ENCODE results near the gene PKMYT1.

PKMYT1 gene

GRCh38 chr16:3023415-3023668 is 43.1 kb upstream of the PKMYT1 start:
- Histone ChIP-seq H3K36me3 (ENCODE audit: control insufficient read depth, insufficient read depth, low read length) (peaks cover 25% of the 10 kb centered on the region), H3K4me1 (ENCODE audit: control insufficient read depth, insufficient read depth, low read length) (peaks cover 6% of the 10 kb centered on the region), H3K27me3 (ENCODE audit: control insufficient read depth, insufficient read depth, low read length) (no peaks in the 10 kb centered on the region), H3K9me3 (ENCODE audit: control insufficient read depth, insufficient read depth, low read length) (no peaks in the 10 kb centered on the region), H3K9ac (ENCODE audit: low read depth, low read length) (peak overlapping the region; percentile 87), H3K4me3 (ENCODE audit: low read depth, low read length) (peak overlapping the region; percentile 95)

GRCh38 chr16:3022684-3023414 is 42.6 kb upstream of the PKMYT1 start:
- H3K27me3 ChIP-seq (ENCODE audit: control insufficient read depth, insufficient read depth, low read length) = no peaks in the 10 kb centered on the region
- peak overlapping the region; percentile 87 for H3K9ac ChIP-seq (ENCODE audit: low read depth, low read length)
- peaks cover 25% of the 10 kb centered on the region for H3K36me3 ChIP-seq (ENCODE audit: control insufficient read depth, insufficient read depth, low read length)
- H3K9me3 ChIP-seq (ENCODE audit: control insufficient read depth, insufficient read depth, low read length) = no peaks in the 10 kb centered on the region
- H3K4me1 ChIP-seq (ENCODE audit: control insufficient read depth, insufficient read depth, low read length) = peaks cover 6% of the 10 kb centered on the region
- H3K4me3 ChIP-seq (ENCODE audit: low read depth, low read length) = peak overlapping the region; percentile 95

- H3K27me3 ChIP-seq (ENCODE audit: control insufficient read depth, insufficient read depth, low read length) = no peaks in the 10 kb centered on the region
- peak overlapping the region; percentile 66 for H3K9ac ChIP-seq (ENCODE audit: low read depth, low read length)
- H3K4me1 ChIP-seq (ENCODE audit: control insufficient read depth, insufficient read depth, low read length) = peaks cover 6% of the 10 kb centered on the region
- H3K9me3 ChIP-seq (ENCODE audit: control insufficient read depth, insufficient read depth, low read length) = no peaks in the 10 kb centered on the region
- H3K4me3 ChIP-seq (ENCODE audit: low read depth, low read length) = peak overlapping the region; percentile 95
- peaks cover 22% of the 10 kb centered on the region for H3K36me3 ChIP-seq (ENCODE audit: control insufficient read depth, insufficient read depth, low read length)
Measured at GRCh38 chr16:3022208-3022683, 42.0 kb upstream of the PKMYT1 start.

GRCh38 chr16:3021449-3022207 is 41.4 kb upstream of the PKMYT1 start:
- Histone ChIP-seq H3K9me3 (ENCODE audit: control insufficient read depth, insufficient read depth, low read length) (no peaks in the 10 kb centered on the region), H3K36me3 (ENCODE audit: control insufficient read depth, insufficient read depth, low read length) (peaks cover 16% of the 10 kb centered on the region), H3K27me3 (ENCODE audit: control insufficient read depth, insufficient read depth, low read length) (no peaks in the 10 kb centered on the region), H3K9ac (ENCODE audit: low read depth, low read length) (peak overlapping the region; percentile 66), H3K4me3 (ENCODE audit: low read depth, low read length) (peak overlapping the region; percentile 95), H3K4me1 (ENCODE audit: control insufficient read depth, insufficient read depth, low read length) (peaks cover 6% of the 10 kb centered on the region)

GRCh38 chr16:3020604-3021448 is 40.6 kb upstream of the PKMYT1 start:
- peak overlapping the region; percentile 89 for H3K9ac ChIP-seq (ENCODE audit: low read depth, low read length)
- H3K4me1 ChIP-seq (ENCODE audit: control insufficient read depth, insufficient read depth, low read length) = peaks cover 10% of the 10 kb centered on the region

GRCh38 chr16:3020247-3020603 is 40.0 kb upstream of the PKMYT1 start, which contains the start of gene TNFRSF12A:
TNFRSF12A (plus strand) TSS chr16:3020368; CDS start chr16:3020398, 30 bp downstream.
- peak within 1 kb of the TSS; percentile 89 for H3K9ac ChIP-seq (ENCODE audit: low read depth, low read length)
- peak within 1 kb of the TSS; percentile 95 for H3K4me3 ChIP-seq (ENCODE audit: low read depth, low read length)
- peaks cover 10% of the 10 kb centered on the region for H3K4me1 ChIP-seq (ENCODE audit: control insufficient read depth, insufficient read depth, low read length)
- no peaks in the 10 kb centered on the region for H3K9me3 ChIP-seq (ENCODE audit: control insufficient read depth, insufficient read depth, low read length)
- peaks cover 18% of the 10 kb centered on the region for H3K36me3 ChIP-seq (ENCODE audit: control insufficient read depth, insufficient read depth, low read length)
- no peaks in the 10 kb centered on the region for H3K27me3 ChIP-seq (ENCODE audit: control insufficient read depth, insufficient read depth, low read length)

More at GRCh38 chr16:3020604-3021448, 40.6 kb upstream of the PKMYT1 start:
- Histone ChIP-seq H3K4me3 (ENCODE audit: low read depth, low read length) (peak overlapping the region; percentile 95), H3K27me3 (ENCODE audit: control insufficient read depth, insufficient read depth, low read length) (no peaks in the 10 kb centered on the region), H3K36me3 (ENCODE audit: control insufficient read depth, insufficient read depth, low read length) (peaks cover 13% of the 10 kb centered on the region), H3K9me3 (ENCODE audit: control insufficient read depth, insufficient read depth, low read length) (no peaks in the 10 kb centered on the region)

GRCh38 chr16:3019594-3020246 is 39.5 kb upstream of the PKMYT1 start:
- Histone ChIP-seq H3K4me1 (ENCODE audit: control insufficient read depth, insufficient read depth, low read length) (peaks cover 10% of the 10 kb centered on the region), H3K4me3 (ENCODE audit: low read depth, low read length) (peak overlapping the region; percentile 43), H3K9ac (ENCODE audit: low read depth, low read length) (no peak overlapping the region), H3K9me3 (ENCODE audit: control insufficient read depth, insufficient read depth, low read length) (no peaks in the 10 kb centered on the region), H3K27me3 (ENCODE audit: control insufficient read depth, insufficient read depth, low read length) (no peaks in the 10 kb centered on the region), H3K36me3 (ENCODE audit: control insufficient read depth, insufficient read depth, low read length) (peaks cover 23% of the 10 kb centered on the region)

- Histone ChIP-seq H3K4me1 (ENCODE audit: control insufficient read depth, insufficient read depth, low read length) (peaks cover 20% of the 10 kb centered on the region), H3K9me3 (ENCODE audit: control insufficient read depth, insufficient read depth, low read length) (no peaks in the 10 kb centered on the region), H3K4me3 (ENCODE audit: low read depth, low read length) (peak within 1 kb of the TSS; percentile 96), H3K9ac (ENCODE audit: low read depth, low read length) (peak within 1 kb of the TSS; percentile 94), H3K36me3 (ENCODE audit: control insufficient read depth, insufficient read depth, low read length) (peaks cover 27% of the 10 kb centered on the region), H3K27me3 (ENCODE audit: control insufficient read depth, insufficient read depth, low read length) (no peaks in the 10 kb centered on the region)
Measured at GRCh38 chr16:3017794-3018506, 37.7 kb upstream of the PKMYT1 start, which contains the start of gene CLDN6. CLDN6 (minus strand) TSS chr16:3018183; CDS start chr16:3016021, 2,162 bp downstream.

- H3K4me3 ChIP-seq (ENCODE audit: low read depth, low read length) = peak overlapping the region; percentile 96
- H3K36me3 ChIP-seq (ENCODE audit: control insufficient read depth, insufficient read depth, low read length) = peaks cover 27% of the 10 kb centered on the region
- H3K27me3 ChIP-seq (ENCODE audit: control insufficient read depth, insufficient read depth, low read length) = no peaks in the 10 kb centered on the region
- H3K9ac ChIP-seq (ENCODE audit: low read depth, low read length) = peak overlapping the region; percentile 94
- no peaks in the 10 kb centered on the region for H3K9me3 ChIP-seq (ENCODE audit: control insufficient read depth, insufficient read depth, low read length)
- H3K4me1 ChIP-seq (ENCODE audit: control insufficient read depth, insufficient read depth, low read length) = peaks cover 15% of the 10 kb centered on the region
Measured at GRCh38 chr16:3017344-3017743, 37.1 kb upstream of the PKMYT1 start.

- Histone ChIP-seq H3K27me3 (ENCODE audit: control insufficient read depth, insufficient read depth, low read length) (peaks cover 5% of the 10 kb centered on the region), H3K36me3 (ENCODE audit: control insufficient read depth, insufficient read depth, low read length) (peaks cover 20% of the 10 kb centered on the region), H3K4me1 (ENCODE audit: control insufficient read depth, insufficient read depth, low read length) (peaks cover 15% of the 10 kb centered on the region), H3K4me3 (ENCODE audit: low read depth, low read length) (peak overlapping the region; percentile 30), H3K9ac (ENCODE audit: low read depth, low read length) (no peak overlapping the region), H3K9me3 (ENCODE audit: control insufficient read depth, insufficient read depth, low read length) (no peaks in the 10 kb centered on the region)
Measured at GRCh38 chr16:3015865-3016521, 35.7 kb upstream of the PKMYT1 start.
